Stimulated activated CD8-positive, alpha-beta memory T cell treated with anti-CD3 and anti-CD28 coated beads, Interleukin-7, amount 100 ng/mL, for 1 hour (primary cell): ENCODE measurements around the gene WDR7.
A peak's percentile ranks its signal among the peaks of the same experiment; 100 is the strongest.
"Not testable (repeated sequence)": the region's sequence is repeated elsewhere in the genome, so short reads cannot be mapped to it uniquely, and the experiment has no call there.

Experiments used
- DNase-seq, 2 donors: peaks; one replicate each; pipeline ENCODE4 v3.0.0-alpha.2; 2020; ENCODE audit warnings: low read depth in 2 of 2

WDR7 gene

GRCh38 chr18:56654280-56654679 lies 3.1 kb downstream of the WDR7 start:
- not testable (repeated sequence) for DNase-seq

- no peak for DNase-seq
Measured at GRCh38 chr18:56658261-56658660, 7.1 kb downstream of the WDR7 start.

DNA sequence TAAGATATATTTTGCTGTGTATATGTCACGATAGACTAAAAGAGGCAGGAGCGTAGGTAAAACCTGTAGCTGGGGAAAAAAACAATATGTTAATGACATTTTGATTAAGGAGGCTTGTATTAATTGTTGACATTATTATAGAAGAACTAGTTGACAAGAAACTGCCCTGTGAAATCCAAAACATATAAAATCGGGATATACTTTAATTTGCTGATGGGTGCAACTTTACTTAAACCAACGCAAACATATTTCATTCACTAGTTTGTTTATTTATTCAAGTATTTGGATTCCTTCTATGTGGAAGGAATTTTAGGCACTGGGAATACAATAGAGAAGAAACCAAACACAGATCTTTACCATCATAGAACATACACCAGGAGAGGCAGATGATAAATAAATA lies 8.0 kb downstream of the WDR7 start:
- no peak for DNase-seq

GRCh38 chr18:56660655-56661054 lies 9.5 kb downstream of the WDR7 start:
- DNase-seq = no peak

DNA sequence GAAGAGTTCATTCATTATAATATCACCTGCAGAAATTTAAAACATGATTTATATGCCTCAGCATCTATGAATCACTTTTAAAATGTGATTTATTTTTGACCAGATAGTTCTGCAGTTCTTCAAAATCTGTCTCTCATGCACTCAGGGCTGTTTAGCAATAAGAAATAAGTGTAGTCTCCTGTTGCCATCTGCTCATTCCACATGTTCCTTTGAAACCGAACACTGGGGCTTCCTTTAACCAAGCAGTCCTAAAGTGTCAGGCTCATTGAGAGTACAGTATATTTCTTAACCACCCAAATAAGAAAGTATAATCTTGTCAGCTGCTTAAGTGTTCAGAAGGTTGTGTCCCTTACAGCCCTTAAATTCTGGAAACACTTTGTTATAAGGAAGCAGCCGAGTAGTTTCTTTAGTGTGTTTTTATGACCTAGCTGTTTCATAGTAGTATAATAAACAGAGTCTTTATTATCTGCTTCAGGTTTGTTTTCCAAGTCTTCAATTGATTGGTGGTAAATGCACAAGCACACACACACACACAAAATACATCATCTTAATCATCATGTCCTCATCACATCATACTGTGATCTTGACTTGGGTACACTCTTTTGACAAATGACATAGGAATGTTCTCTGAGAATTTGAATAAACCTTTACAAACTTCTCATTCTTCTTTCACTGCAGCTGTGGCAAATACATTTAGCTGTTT lies 10.4 kb downstream of the WDR7 start:
- no peak for DNase-seq

- DNase-seq = no peak
Measured at GRCh38 chr18:56662063-56662408, 10.9 kb downstream of the WDR7 start.

GRCh38 chr18:56662502-56662901 lies 11.3 kb downstream of the WDR7 start:
- no peak for DNase-seq

GRCh38 chr18:56662902-56663301 lies 11.7 kb downstream of the WDR7 start:
- no peak for DNase-seq

GRCh38 chr18:56672391-56672790 lies 21.2 kb downstream of the WDR7 start:
- DNase-seq = no peak

DNA sequence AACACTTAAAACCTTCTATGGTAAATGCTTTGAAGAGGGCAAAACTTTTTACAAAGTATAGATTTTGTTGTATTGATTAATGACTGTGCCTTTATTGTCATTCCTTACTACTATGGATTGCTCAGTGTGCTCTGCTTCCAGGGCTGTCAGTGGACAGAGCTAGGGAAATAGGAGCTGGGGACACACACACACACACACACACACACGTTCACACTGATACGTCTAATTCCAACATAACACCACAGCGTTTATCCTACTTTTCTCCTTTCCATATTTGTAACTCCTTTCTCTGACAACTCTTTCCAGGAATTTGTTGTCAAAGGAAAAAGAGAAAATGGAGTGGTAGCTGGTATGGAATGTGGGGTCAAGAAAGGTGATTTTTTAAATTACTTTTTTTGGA lies 21.8 kb downstream of the WDR7 start:
- no peak for DNase-seq

- DNase-seq = no peak
Measured at GRCh38 chr18:56676639-56677038, 25.5 kb downstream of the WDR7 start.

GRCh38 chr18:56678836-56679565 lies 27.8 kb downstream of the WDR7 start:
- DNase-seq = no peak

- no peak for DNase-seq
Measured at GRCh38 chr18:56684277-56684676, 33.1 kb downstream of the WDR7 start.

DNA sequence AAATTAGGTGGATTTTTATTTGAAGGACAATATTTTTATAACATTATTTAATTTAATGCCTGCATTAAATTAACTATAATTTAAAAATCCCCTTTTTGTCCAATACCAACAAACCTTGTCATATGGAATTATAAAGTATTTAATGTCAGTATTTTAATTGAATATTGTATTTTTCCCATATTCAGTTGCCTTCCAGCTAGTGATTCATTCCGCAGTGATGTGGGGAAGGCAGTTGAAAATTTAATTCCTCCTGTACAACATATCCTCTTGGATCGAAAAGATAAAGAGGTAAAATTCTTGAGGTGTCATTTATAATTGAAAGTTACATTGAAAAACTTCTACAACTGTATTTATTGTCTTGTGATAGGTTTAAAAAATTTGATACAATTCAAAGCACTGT lies 40.4 kb downstream of the WDR7 start:
- DNase-seq = no peak

- no peak for DNase-seq
Measured at GRCh38 chr18:56696966-56697365, 45.8 kb downstream of the WDR7 start.

- no peak for DNase-seq
Measured at GRCh38 chr18:56702946-56703345, 51.8 kb downstream of the WDR7 start.

GRCh38 chr18:56709463-56709862 lies 58.3 kb downstream of the WDR7 start:
- DNase-seq = peak in 1 of 2 donors; percentile 1

DNA sequence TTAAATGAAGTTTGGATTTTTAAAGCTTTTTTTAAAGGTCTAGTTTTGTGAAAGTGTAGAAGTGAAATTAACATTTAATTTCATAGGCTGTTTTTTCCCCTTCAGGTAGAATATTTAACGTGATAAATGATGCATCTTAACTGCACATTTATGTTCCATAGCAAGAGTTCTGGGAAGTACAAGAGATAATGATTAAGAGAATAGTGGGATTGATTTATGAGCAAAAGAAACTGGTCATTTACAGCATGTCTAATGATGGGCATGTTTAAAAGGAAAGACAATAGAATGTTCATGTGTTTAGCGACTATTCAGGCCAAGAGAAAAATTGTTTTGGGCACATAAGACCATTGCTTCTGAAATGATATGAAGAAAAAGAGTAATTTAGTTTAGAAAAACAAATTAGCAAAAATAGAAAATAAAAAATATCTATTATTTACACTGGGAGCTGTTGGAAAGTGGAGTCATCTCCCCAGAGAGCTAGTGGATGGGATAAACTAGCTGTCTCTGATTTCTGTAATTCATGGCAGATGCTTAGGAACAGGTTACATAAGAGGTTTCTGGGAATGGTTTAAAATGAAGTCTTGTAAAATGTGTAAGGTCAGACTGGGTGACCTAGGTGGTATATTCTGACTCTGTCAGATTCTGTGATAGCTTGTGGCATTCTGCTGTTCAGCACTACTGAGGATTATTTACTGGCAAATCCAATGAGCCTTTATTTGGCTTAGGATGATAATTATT lies 60.7 kb downstream of the WDR7 start:
- no peak for DNase-seq

DNA sequence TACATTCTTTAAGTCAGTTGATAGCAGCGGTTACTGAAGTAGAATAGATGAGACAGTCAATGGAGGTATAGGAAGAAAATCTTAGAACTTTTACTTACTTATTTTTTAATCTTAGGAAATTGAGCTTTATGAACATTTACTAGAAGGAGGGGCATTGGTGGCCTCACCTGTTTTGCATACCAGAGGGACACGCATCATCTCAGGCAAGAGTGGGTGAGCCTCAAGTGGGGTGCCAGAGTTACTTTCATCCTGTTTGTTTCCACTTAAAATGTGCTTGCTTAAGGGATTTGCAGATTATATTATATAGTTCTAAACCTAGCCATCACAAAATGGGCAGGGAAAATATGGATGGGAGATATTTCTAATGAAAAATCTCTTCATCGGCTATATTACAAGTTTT lies 61.6 kb downstream of the WDR7 start:
- DNase-seq = no peak

DNA sequence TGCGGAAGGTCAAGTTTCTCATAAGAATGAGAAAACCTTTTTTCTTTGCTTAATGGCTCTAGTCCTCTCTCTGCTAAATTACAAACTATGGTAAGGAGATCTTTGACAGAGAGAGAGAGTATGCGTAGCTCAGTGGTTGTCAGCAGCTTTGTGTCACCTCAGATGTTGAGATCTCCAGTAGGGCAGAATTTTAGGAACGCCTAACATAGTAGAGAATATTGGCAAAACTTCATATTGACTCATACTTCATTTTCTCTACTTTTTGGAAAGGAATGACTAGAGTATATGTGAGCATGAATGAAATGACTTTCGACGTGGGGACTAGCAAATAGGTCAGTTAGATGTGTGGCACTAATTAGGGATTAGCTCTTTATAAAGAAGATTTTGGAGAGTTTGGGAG lies 64.0 kb downstream of the WDR7 start:
- no peak for DNase-seq

DNA sequence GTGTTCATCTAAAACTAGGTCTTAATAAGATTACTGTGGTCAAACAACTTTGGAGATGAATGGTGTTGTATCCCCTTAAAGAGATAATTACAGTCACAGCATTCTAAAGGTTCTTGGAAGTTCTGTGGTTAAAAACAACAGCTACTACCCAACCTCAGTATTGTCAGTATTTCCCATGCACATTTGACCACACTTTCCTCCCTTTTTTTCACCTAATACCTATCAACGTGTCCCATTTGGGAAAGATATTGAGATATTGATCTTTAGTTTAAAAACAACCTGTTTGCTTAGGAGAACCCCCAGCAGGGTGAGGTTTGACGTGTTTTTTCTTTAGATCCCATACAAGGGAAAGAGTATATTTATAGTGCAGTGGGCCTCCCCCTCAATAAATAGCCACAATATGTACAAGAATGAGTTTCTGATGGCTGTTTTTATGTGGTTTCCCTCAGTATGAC lies 65.6 kb downstream of the WDR7 start:
- no peak for DNase-seq

DNA sequence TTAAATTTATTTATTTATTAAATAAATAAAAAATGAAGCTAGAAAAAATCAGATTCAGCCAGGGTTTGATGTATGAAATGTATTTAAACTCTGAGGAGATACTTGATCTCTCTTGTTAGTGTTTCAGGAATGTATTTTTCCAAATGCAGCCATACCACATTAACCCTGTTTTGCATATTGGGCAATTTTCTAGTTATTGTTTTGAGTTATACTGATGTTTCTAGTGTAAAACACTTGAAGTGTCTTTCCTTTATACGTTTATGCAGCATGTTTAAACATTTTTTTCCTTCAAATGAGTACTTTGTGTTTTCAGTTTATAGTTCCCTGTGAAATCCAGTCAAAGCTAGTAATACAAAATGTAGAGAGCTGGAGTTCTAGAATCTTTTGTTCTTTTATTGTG lies 69.9 kb downstream of the WDR7 start:
- DNase-seq = no peak

DNA sequence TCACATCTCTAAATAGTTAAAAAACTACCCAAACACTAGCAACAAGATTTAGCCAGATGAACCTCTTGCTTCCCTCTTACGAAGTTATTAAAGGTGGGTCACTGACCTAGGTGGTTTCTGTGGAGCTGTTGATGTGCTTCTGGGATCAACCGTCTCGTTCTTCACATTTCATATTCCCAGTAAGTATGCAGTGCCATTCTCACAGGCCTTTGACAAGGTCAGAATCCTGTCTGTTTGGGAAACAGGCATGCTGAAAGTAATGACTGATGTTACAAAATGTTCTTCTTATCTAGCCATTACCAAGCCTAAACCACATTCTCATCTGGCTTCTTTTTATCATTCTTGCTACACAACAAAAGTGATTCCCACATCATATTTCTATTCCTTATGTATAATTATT lies 70.3 kb downstream of the WDR7 start:
- no peak for DNase-seq
